Muscle layer of colon (tissue), 2 donors: ENCODE results near the gene CELA3B.
"Not testable (repeated sequence)": the region's sequence is repeated elsewhere in the genome, so short reads cannot be mapped to it uniquely, and the experiment has no call there.

Experiments used
- H3K27ac ChIP-seq: one replicate; pipeline ENCODE4 v1.7.0; 2013; ENCODE audit warnings: low read depth, mild to moderate bottlenecking, low read length, moderate library complexity
- H3K27me3 ChIP-seq, 2 donors: one replicate each; pipeline ENCODE4 v1.7.0; 2013; ENCODE audit warnings: low read length in 2 of 2, mild to moderate bottlenecking in 2 of 2; ENCODE audit not compliant: insufficient read depth in 2 of 2, control insufficient read depth in 1 of 2
- H3K36me3 ChIP-seq: one replicate; pipeline ENCODE4 v1.7.0; 2013; ENCODE audit warnings: mild to moderate bottlenecking, low read length; ENCODE audit not compliant: insufficient read depth
- H3K4me1 ChIP-seq: one replicate; pipeline ENCODE4 v1.7.0; 2013; ENCODE audit warnings: mild to moderate bottlenecking, low read length; ENCODE audit not compliant: insufficient read depth
- H3K4me3 ChIP-seq, 2 donors: one replicate each; pipeline ENCODE4 v1.7.0; 2013; ENCODE audit warnings: low read length in 2 of 2, low read depth in 1 of 2, mild to moderate bottlenecking in 1 of 2, moderate library complexity in 1 of 2
- H3K9ac ChIP-seq: one replicate; pipeline ENCODE4 v1.7.0; 2013; ENCODE audit warnings: low read length
- H3K9me3 ChIP-seq: one replicate; pipeline ENCODE4 v1.7.0; 2013; ENCODE audit warnings: mild to moderate bottlenecking, low read length
- donor health status: abdominal sarcoma.
- donor health status: Adenocarcinoma of cecum.

The CELA3B gene

GRCh38 chr1:21936366-21937031, 40.3 kb upstream of the CELA3B start:
- Histone ChIP-seq H3K27me3 (no peaks in the 10 kb centered on the region), H3K4me1 (peaks cover 62% of the 10 kb centered on the region), H3K4me3 (peak overlapping the region; percentile 81 to 98), H3K36me3 (no peaks in the 10 kb centered on the region), H3K27ac (peak overlapping the region; percentile 96), H3K9me3 (no peaks in the 10 kb centered on the region), H3K9ac (peak overlapping the region; percentile 95)

- no peaks in the 10 kb centered on the region for H3K36me3 ChIP-seq
Measured at GRCh38 chr1:21937034-21937371, 39.8 kb upstream of the CELA3B start, which contains the start of gene HSPG2. Gene HSPG2, minus strand, starts transcription at chr1:21937310. Its CDS starts 93 bp downstream, at chr1:21937217.

GRCh38 chr1:21937372-21938121, 39.3 kb upstream of the CELA3B start:
- H3K4me3 ChIP-seq, result peak overlapping the region; percentile 41 to 45
- H3K27me3 ChIP-seq, result no peaks in the 10 kb centered on the region
- H3K4me1 ChIP-seq, result peaks cover 61% of the 10 kb centered on the region
- H3K9me3 ChIP-seq, result no peaks in the 10 kb centered on the region
- H3K9ac ChIP-seq, result peak overlapping the region; percentile 5
- H3K27ac ChIP-seq, result peak overlapping the region; percentile 83
- no peaks in the 10 kb centered on the region for H3K36me3 ChIP-seq

More at GRCh38 chr1:21937034-21937371, 39.8 kb upstream of the CELA3B start, which contains the start of gene HSPG2:
- H3K4me1 ChIP-seq, result peaks cover 61% of the 10 kb centered on the region
- H3K27ac ChIP-seq, result peak within 1 kb of the TSS; percentile 96
- peak within 1 kb of the TSS; percentile 81 to 98 for H3K4me3 ChIP-seq
- H3K9ac ChIP-seq, result peak within 1 kb of the TSS; percentile 95
- H3K27me3 ChIP-seq, result no peaks in the 10 kb centered on the region
- no peaks in the 10 kb centered on the region for H3K9me3 ChIP-seq

GRCh38 chr1:21938732-21939538, 37.9 kb upstream of the CELA3B start:
- H3K36me3 ChIP-seq, result no peaks in the 10 kb centered on the region
- H3K27ac ChIP-seq, result peak overlapping the region; percentile 83
- H3K27me3 ChIP-seq, result no peaks in the 10 kb centered on the region
- peaks cover 57% of the 10 kb centered on the region for H3K4me1 ChIP-seq
- peak overlapping the region; percentile 77 for H3K9ac ChIP-seq
- no peaks in the 10 kb centered on the region for H3K9me3 ChIP-seq
- H3K4me3 ChIP-seq, result no peak overlapping the region

GRCh38 chr1:21939650-21940374, 37.0 kb upstream of the CELA3B start:
- Histone ChIP-seq H3K4me3 (no peak overlapping the region), H3K36me3 (no peaks in the 10 kb centered on the region), H3K27ac (peak overlapping the region; percentile 83), H3K4me1 (peaks cover 62% of the 10 kb centered on the region), H3K9ac (no peak overlapping the region), H3K27me3 (no peaks in the 10 kb centered on the region), H3K9me3 (no peaks in the 10 kb centered on the region)

- H3K27me3 ChIP-seq, result no peaks in the 10 kb centered on the region
- no peaks in the 10 kb centered on the region for H3K9me3 ChIP-seq
- no peak overlapping the region for H3K9ac ChIP-seq
- peak overlapping the region; percentile 83 for H3K27ac ChIP-seq
- H3K36me3 ChIP-seq, result no peaks in the 10 kb centered on the region
- peaks cover 58% of the 10 kb centered on the region for H3K4me1 ChIP-seq
- H3K4me3 ChIP-seq, result no peak overlapping the region
Measured at GRCh38 chr1:21940492-21940891, 36.3 kb upstream of the CELA3B start.

- no peaks in the 10 kb centered on the region for H3K27me3 ChIP-seq
- H3K4me1 ChIP-seq, result peaks cover 56% of the 10 kb centered on the region
- no peak overlapping the region for H3K4me3 ChIP-seq
- no peaks in the 10 kb centered on the region for H3K9me3 ChIP-seq
- peak overlapping the region; percentile 62 for H3K27ac ChIP-seq
- no peaks in the 10 kb centered on the region for H3K36me3 ChIP-seq
- H3K9ac ChIP-seq, result no peak overlapping the region
Measured at GRCh38 chr1:21941370-21941769, 35.5 kb upstream of the CELA3B start.

GRCh38 chr1:21942464-21942863, 34.4 kb upstream of the CELA3B start:
- Histone ChIP-seq H3K27ac (peak overlapping the region; percentile 62), H3K9ac (no peak overlapping the region), H3K4me1 (peaks cover 56% of the 10 kb centered on the region), H3K36me3 (no peaks in the 10 kb centered on the region), H3K9me3 (no peaks in the 10 kb centered on the region), H3K4me3 (no peak overlapping the region), H3K27me3 (no peaks in the 10 kb centered on the region)

- not testable (repeated sequence) for H3K4me3 ChIP-seq, H3K9ac ChIP-seq, H3K36me3 ChIP-seq, H3K27me3 ChIP-seq, H3K9me3 ChIP-seq
- Histone ChIP-seq H3K4me1 (peaks cover 56% of the 10 kb centered on the region), H3K27ac (peak overlapping the region; percentile 62)
Measured at GRCh38 chr1:21942959-21943640, 33.7 kb upstream of the CELA3B start.

GRCh38 chr1:21944733-21945073, 32.1 kb upstream of the CELA3B start:
- no peaks in the 10 kb centered on the region for H3K9me3 ChIP-seq
- H3K4me1 ChIP-seq, result peaks cover 40% of the 10 kb centered on the region
- H3K27me3 ChIP-seq, result no peaks in the 10 kb centered on the region
- no peaks in the 10 kb centered on the region for H3K36me3 ChIP-seq
- H3K4me3 ChIP-seq, result no peak overlapping the region
- H3K27ac ChIP-seq, result peak overlapping the region; percentile 22
- no peak overlapping the region for H3K9ac ChIP-seq
